PC-3 (cell line): ENCODE data around the gene GYG1. TPM values are rescaled to one million over a fixed set of nuclear protein-coding genes. Genes with fewer than 3 reads are reported as not detected.

Experiments
- ATAC-seq: fragments of 200-7000 bp; cut with Tn5 transposase; 2 replicates; pipeline ENCODE4 v1.9.1; 2020; ENCODE audit warnings: mild to moderate bottlenecking, moderate library complexity
- BruUV-seq: library from RNA; stranded (reverse); fragments of 400-500 nt; replicated peaks from 2 replicates; lab custom pipeline; 2021; lab: Mats Ljungman, UMichigan
- CTCF ChIA-PET: fragments of 300-600 bp; sonication (Branson Sonifier 250); formaldehyde crosslinking; loops from one replicate; lab custom pipeline; 2022; ENCODE audit warnings: antibody characterized with exemption; lab: Charles Lee
- POLR2A ChIA-PET: fragments of 300-600 bp; sonication (Branson Sonifier 250); formaldehyde crosslinking; loops from one replicate; lab custom pipeline; 2022; ENCODE audit warnings: antibody characterized with exemption; ENCODE audit not compliant: unreplicated experiment; lab: Charles Lee
- DNase-seq: peaks from one replicate; pipeline ENCODE4 v3.0.0-alpha.2; 2015
- H2AFZ ChIP-seq: fragments of 300-600 bp; sonication (generic); 2 replicates; pipeline ENCODE4 v1.6.0; 2016; ENCODE audit warnings: antibody characterized with exemption, low read length
- H3F3A ChIP-seq: fragments of 300-600 bp; sonication (generic); one replicate; pipeline ENCODE4 v1.6.0; 2017; ENCODE audit warnings: antibody characterized with exemption, low read length, control low read depth, mild to moderate bottlenecking; ENCODE audit not compliant: unreplicated experiment
- H3K27ac ChIP-seq: fragments of 300-600 bp; sonication (generic); 2 replicates; pipeline ENCODE4 v1.5.1; 2016; ENCODE audit warnings: mild to moderate bottlenecking, low read length
- H3K27me3 ChIP-seq: fragments of 300-600 bp; sonication (generic); 2 replicates; pipeline ENCODE4 v1.6.1; 2016; ENCODE audit warnings: low read length, mixed read lengths
- H3K36me3 ChIP-seq: fragments of 300-600 bp; sonication (generic); 2 replicates; pipeline ENCODE4 v1.6.1; 2016; ENCODE audit warnings: low read depth, mixed run types, low read length, mixed read lengths
- H3K4me1 ChIP-seq: fragments of 300-600 bp; sonication (generic); 2 replicates; pipeline ENCODE4 v1.5.1; 2016; ENCODE audit warnings: low read length; ENCODE audit not compliant: insufficient read depth
- H3K4me2 ChIP-seq: fragments of 300-600 bp; sonication (generic); 2 replicates; pipeline ENCODE4 v1.6.0; 2016; ENCODE audit warnings: low read length
- H3K4me3 ChIP-seq: fragments of 300-600 bp; sonication (generic); 2 replicates; pipeline ENCODE4 v1.5.1; 2016; ENCODE audit warnings: mild to moderate bottlenecking, low read length, mixed read lengths
- H3K79me2 ChIP-seq: fragments of 300-600 bp; sonication (generic); 2 replicates; pipeline ENCODE4 v1.6.1; 2017; ENCODE audit warnings: low read length, mixed read lengths
- H3K9ac ChIP-seq: fragments of 300-600 bp; sonication (generic); 2 replicates; pipeline ENCODE4 v1.6.0; 2016; ENCODE audit warnings: mild to moderate bottlenecking, low read length
- H3K9me2 ChIP-seq: fragments of 300-600 bp; sonication (generic); replicated peaks from 2 replicates; pipeline ENCODE4 v1.6.1; 2016; ENCODE audit warnings: mixed run types, low read length, mixed read lengths
- H3K9me3 ChIP-seq: fragments of 300-600 bp; sonication (generic); 2 replicates; pipeline ENCODE4 v1.6.1; 2016; ENCODE audit warnings: low read length, mixed read lengths
- H4K20me1 ChIP-seq: fragments of 300-600 bp; sonication (generic); 2 replicates; pipeline ENCODE4 v1.6.1; 2016; ENCODE audit warnings: low read length, mixed read lengths
- EZH2 ChIP-seq: fragments of 300-600 bp; sonication (generic); IDR thresholded peaks from one replicate; pipeline ENCODE4 v1.6.1; 2017; ENCODE audit warnings: antibody characterized with exemption, mild to moderate bottlenecking, low read length; ENCODE audit not compliant: unreplicated experiment
- EZH2phosphoT487 ChIP-seq: fragments of 300-600 bp; sonication (generic); IDR thresholded peaks from 2 replicates; pipeline ENCODE4 v1.6.1; 2018; ENCODE audit warnings: mild to moderate bottlenecking, antibody characterized with exemption, low read length, borderline replicate concordance
- intact Hi-C: fragments of 100-400 bp; cut with micrococcal nuclease; formaldehyde crosslinking; loops from 2 replicates; pipeline ENCODE4 v1.9.0; 2023
- total RNA-seq: library from RNA; depleted of rRNA; stranded (reverse); fragments of >200 nt; gene quantifications from 2 replicates; pipeline ENCODE4 v1.2.3, GENCODE V29; 2014
- TF ChIP-seq, protein P1 (sequence below): fragments of 300-600 bp; sonication (generic); conservative IDR thresholded peaks from 2 replicates; pipeline ENCODE4 v1.5.1; 2017; ENCODE audit warnings: antibody characterized with exemption, low read depth, mild to moderate bottlenecking, low read length

GYG1 gene
- total RNA-seq, 1 experiment from 2014 or later: 12.0 TPM

GRCh38 chr3:149031096-149031495 lies 39.8 kb downstream of the GYG1 start:
- intact Hi-C loops: no loop called here

DNA sequence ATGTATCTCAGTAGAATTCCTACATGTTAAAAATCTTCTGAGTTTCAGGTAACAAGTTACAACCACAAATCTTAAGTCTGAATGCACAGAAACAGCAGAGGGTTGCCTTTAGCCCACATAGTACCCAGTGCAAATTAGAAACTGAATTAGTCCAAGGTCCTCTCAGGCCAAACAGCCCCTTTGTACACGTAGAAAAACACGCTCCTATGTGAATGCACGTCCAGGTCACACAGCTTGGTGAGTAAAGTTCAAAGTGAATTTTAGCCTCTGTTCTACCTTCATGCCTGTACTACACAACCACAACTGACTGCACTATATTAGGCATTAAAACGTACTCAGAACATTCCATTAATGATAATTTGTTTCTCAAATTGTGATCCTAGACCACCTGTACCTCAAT lies 46.3 kb downstream of the GYG1 start:
- DNase-seq (no peak), ATAC-seq (no peak)
- H3K27me3 ChIP-seq: no peaks in the 10 kb centered on the region
- no peaks in the 10 kb centered on the region for H3K9me2 ChIP-seq
- no peaks in the 10 kb centered on the region for H3K79me2 ChIP-seq
- CTCF ChIA-PET: no interaction called here
- no peak overlapping the region for H3K27ac ChIP-seq
- H3K9ac ChIP-seq: no peak overlapping the region
- H3K4me3 ChIP-seq: no peak overlapping the region
- peaks cover 38% of the 10 kb centered on the region; the same call in 1 of the 2 replicates for H3K36me3 ChIP-seq
- no peak overlapping the region for H3K4me2 ChIP-seq
- BruUV-seq: no TSS peak
- no peak overlapping the region for H2AFZ ChIP-seq
- POLR2A ChIA-PET: no interaction called here
- TF ChIP-seq, protein P1, sequence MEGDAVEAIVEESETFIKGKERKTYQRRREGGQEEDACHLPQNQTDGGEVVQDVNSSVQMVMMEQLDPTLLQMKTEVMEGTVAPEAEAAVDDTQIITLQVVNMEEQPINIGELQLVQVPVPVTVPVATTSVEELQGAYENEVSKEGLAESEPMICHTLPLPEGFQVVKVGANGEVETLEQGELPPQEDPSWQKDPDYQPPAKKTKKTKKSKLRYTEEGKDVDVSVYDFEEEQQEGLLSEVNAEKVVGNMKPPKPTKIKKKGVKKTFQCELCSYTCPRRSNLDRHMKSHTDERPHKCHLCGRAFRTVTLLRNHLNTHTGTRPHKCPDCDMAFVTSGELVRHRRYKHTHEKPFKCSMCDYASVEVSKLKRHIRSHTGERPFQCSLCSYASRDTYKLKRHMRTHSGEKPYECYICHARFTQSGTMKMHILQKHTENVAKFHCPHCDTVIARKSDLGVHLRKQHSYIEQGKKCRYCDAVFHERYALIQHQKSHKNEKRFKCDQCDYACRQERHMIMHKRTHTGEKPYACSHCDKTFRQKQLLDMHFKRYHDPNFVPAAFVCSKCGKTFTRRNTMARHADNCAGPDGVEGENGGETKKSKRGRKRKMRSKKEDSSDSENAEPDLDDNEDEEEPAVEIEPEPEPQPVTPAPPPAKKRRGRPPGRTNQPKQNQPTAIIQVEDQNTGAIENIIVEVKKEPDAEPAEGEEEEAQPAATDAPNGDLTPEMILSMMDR: no peak
- H3F3A ChIP-seq: no peaks in the 10 kb centered on the region
- H4K20me1 ChIP-seq: no peaks in the 10 kb centered on the region
- peaks cover 8% of the 10 kb centered on the region for H3K4me1 ChIP-seq
- intact Hi-C loops: no loop called here
- H3K9me3 ChIP-seq: no peaks in the 10 kb centered on the region

More at GRCh38 chr3:149031096-149031495, 39.8 kb downstream of the GYG1 start:
- TF ChIP-seq EZH2 (no peak), EZH2phosphoT487 (no peak)
- TF ChIP-seq, protein P1: no peak
- Histone ChIP-seq H3K9me3 (no peaks in the 10 kb centered on the region), H3K9ac (no peak overlapping the region), H2AFZ (no peak overlapping the region), H3K36me3 (peaks cover 34% of the 10 kb centered on the region), H3K4me2 (no peak overlapping the region), H3K9me2 (no peaks in the 10 kb centered on the region), H3K4me3 (no peak overlapping the region), H4K20me1 (no peaks in the 10 kb centered on the region), H3K27ac (no peak overlapping the region), H3K27me3 (no peaks in the 10 kb centered on the region), H3K4me1 (no peaks in the 10 kb centered on the region), H3F3A (no peaks in the 10 kb centered on the region), H3K79me2 (no peaks in the 10 kb centered on the region)
- DNase-seq (no peak), ATAC-seq (no peak)
- CTCF ChIA-PET: no interaction called here
- no TSS peak for BruUV-seq
- POLR2A ChIA-PET: no interaction called here

DNA sequence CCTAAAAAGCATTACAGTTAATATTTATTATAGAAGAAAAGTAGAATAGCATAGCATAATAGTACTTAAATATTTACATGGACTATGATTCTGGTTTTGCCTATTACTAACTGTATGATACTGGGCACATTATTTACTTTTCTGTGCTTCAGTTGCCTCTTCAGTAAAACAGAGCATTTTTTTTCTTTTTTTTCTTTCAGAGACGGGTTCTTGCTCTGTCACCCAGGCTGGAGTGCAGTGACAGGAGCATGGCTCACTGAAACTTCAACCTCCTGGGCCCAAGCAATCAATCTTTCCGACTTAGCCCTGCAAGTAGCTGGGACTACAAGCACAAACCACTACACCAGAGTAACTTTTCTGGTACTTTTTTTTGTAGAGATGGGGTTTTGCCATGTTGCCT lies 47.0 kb downstream of the GYG1 start:
- no peaks in the 10 kb centered on the region for H3K9me3 ChIP-seq
- CTCF ChIA-PET: no interaction called here
- no peak overlapping the region for H3K27ac ChIP-seq
- no peaks in the 10 kb centered on the region for H3K27me3 ChIP-seq
- H3K79me2 ChIP-seq: no peaks in the 10 kb centered on the region
- no TSS peak for BruUV-seq
- peaks cover 14% of the 10 kb centered on the region for H3K4me1 ChIP-seq
- no peak overlapping the region for H2AFZ ChIP-seq
- H3K4me2 ChIP-seq: no peak overlapping the region
- intact Hi-C loops: no loop called here
- no peak overlapping the region for H3K9ac ChIP-seq
- DNase-seq (no peak), ATAC-seq (no peak)
- POLR2A ChIA-PET: no interaction called here
- H3K4me3 ChIP-seq: no peak overlapping the region
- H4K20me1 ChIP-seq: no peaks in the 10 kb centered on the region
- peaks cover 2% of the 10 kb centered on the region for H3F3A ChIP-seq
- H3K36me3 ChIP-seq: peaks cover 36% of the 10 kb centered on the region; the same call in 1 of the 2 replicates
- H3K9me2 ChIP-seq: no peaks in the 10 kb centered on the region
- no peak for TF ChIP-seq EZH2
- TF ChIP-seq, protein P1: no peak
- no peak for TF ChIP-seq EZH2phosphoT487
